GM19043 (cell line): ENCODE measurements around the gene DHX34.
A peak's percentile ranks its signal among the peaks of the same experiment; 100 is the strongest.
"Not testable (repeated sequence)": the region's sequence is repeated elsewhere in the genome, so short reads cannot be mapped to it uniquely, and the experiment has no call there.

ENCODE experiments used
- ATAC-seq: cut with Tn5 transposase; IDR thresholded peaks from one replicate; pipeline ENCODE4 v1.9.1; 2021; ENCODE audit warnings: low read depth; ENCODE audit not compliant: unreplicated experiment

The DHX34 gene

GRCh38 chr19:47348819-47349795 is at the start of gene DHX34:
Gene DHX34 (plus strand): TSS chr19:47349315. CDS start chr19:47353031, 3,716 bp downstream.
- ATAC-seq = peak; percentile 96

GRCh38 chr19:47300867-47301266 is 48.2 kb upstream of the DHX34 start:
- not testable (repeated sequence) for ATAC-seq

- no peak for ATAC-seq
These were observed 46.9 kb upstream of the DHX34 start for GRCh38 chr19:47302249-47302648.

- ATAC-seq = no peak
These were observed 45.1 kb upstream of the DHX34 start for GRCh38 chr19:47303966-47304365.

GRCh38 chr19:47305309-47305751 is 43.8 kb upstream of the DHX34 start:
- ATAC-seq = no peak

- ATAC-seq = no peak
These were observed 42.8 kb upstream of the DHX34 start for GRCh38 chr19:47306303-47306702.

GRCh38 chr19:47309038-47309437 is 40.1 kb upstream of the DHX34 start:
- no peak for ATAC-seq

- ATAC-seq = no peak
These were observed 39.5 kb upstream of the DHX34 start, which contains the start of gene C5AR1 for GRCh38 chr19:47309608-47310007. Gene C5AR1 (plus strand): TSS chr19:47309861. CDS start chr19:47309896, 35 bp downstream.

- no peak for ATAC-seq
These were observed 38.8 kb upstream of the DHX34 start for GRCh38 chr19:47310323-47310722.

- no peak for ATAC-seq
These were observed 38.3 kb upstream of the DHX34 start for GRCh38 chr19:47310819-47311218.

GRCh38 chr19:47312366-47313006 is 36.6 kb upstream of the DHX34 start:
- ATAC-seq = no peak

GRCh38 chr19:47313754-47314295 is 35.3 kb upstream of the DHX34 start:
- no peak for ATAC-seq

- ATAC-seq = no peak
These were observed 33.8 kb upstream of the DHX34 start for GRCh38 chr19:47315125-47315821.

- ATAC-seq = no peak
These were observed 32.6 kb upstream of the DHX34 start for GRCh38 chr19:47316513-47316912.

- ATAC-seq = no peak
These were observed 28.9 kb upstream of the DHX34 start for GRCh38 chr19:47319923-47320871.

- ATAC-seq = no peak
These were observed 27.5 kb upstream of the DHX34 start for GRCh38 chr19:47321630-47322029.

GRCh38 chr19:47322058-47322457 is 27.1 kb upstream of the DHX34 start:
- no peak for ATAC-seq

GRCh38 chr19:47323409-47323808 is 25.7 kb upstream of the DHX34 start:
- no peak for ATAC-seq

GRCh38 chr19:47323872-47324271 is 25.2 kb upstream of the DHX34 start:
- no peak for ATAC-seq
